ENCODE data around the gene CCDC57.
"Not testable (repeated sequence)": the region's sequence is repeated elsewhere in the genome, so short reads cannot be mapped to it uniquely, and the experiment has no call there.

CCDC57 gene

GRCh38 chr17:82152556-82153294 is 59.9 kb downstream of the CCDC57 start:
- DNase-seq (ENCODE audit: low read depth) = no peak

GRCh38 chr17:82152114-82152513 is 60.5 kb downstream of the CCDC57 start:
- no peak for DNase-seq (ENCODE audit: low read depth)

- DNase-seq (ENCODE audit: low read depth) = no peak
These were observed 61.3 kb downstream of the CCDC57 start for GRCh38 chr17:82151106-82151957.

GRCh38 chr17:82149401-82150099 is 63.1 kb downstream of the CCDC57 start:
- DNase-seq (ENCODE audit: low read depth) = no peak

- no peak for DNase-seq (ENCODE audit: low read depth)
These were observed 63.6 kb downstream of the CCDC57 start for GRCh38 chr17:82148997-82149396.

GRCh38 chr17:82148011-82148410 is 64.6 kb downstream of the CCDC57 start:
- DNase-seq (ENCODE audit: low read depth) = no peak

- DNase-seq (ENCODE audit: low read depth) = no peak
These were observed 65.7 kb downstream of the CCDC57 start for GRCh38 chr17:82146663-82147654.

- no peak for DNase-seq (ENCODE audit: low read depth)
These were observed 67.0 kb downstream of the CCDC57 start for GRCh38 chr17:82145550-82146155.

- no peak for DNase-seq (ENCODE audit: low read depth)
These were observed 69.3 kb downstream of the CCDC57 start for GRCh38 chr17:82143333-82143732.

GRCh38 chr17:82139961-82140360 is 72.7 kb downstream of the CCDC57 start:
- not testable (repeated sequence) for DNase-seq (ENCODE audit: low read depth)

- no peak for DNase-seq (ENCODE audit: low read depth)
These were observed 74.1 kb downstream of the CCDC57 start for GRCh38 chr17:82138511-82138992.

GRCh38 chr17:82134101-82134500 is 78.5 kb downstream of the CCDC57 start:
- DNase-seq (ENCODE audit: low read depth) = no peak

GRCh38 chr17:82133166-82133953 is 79.3 kb downstream of the CCDC57 start:
- DNase-seq (ENCODE audit: low read depth) = not testable (repeated sequence)

GRCh38 chr17:82129095-82129494 is 83.5 kb downstream of the CCDC57 start:
- no peak for DNase-seq (ENCODE audit: low read depth)

GRCh38 chr17:82128287-82128686 is 84.4 kb downstream of the CCDC57 start:
- DNase-seq (ENCODE audit: low read depth) = no peak

GRCh38 chr17:82127704-82128103 is 84.9 kb downstream of the CCDC57 start:
- DNase-seq (ENCODE audit: low read depth) = no peak

GRCh38 chr17:82127315-82127595 is 85.4 kb downstream of the CCDC57 start:
- DNase-seq (ENCODE audit: low read depth) = no peak

GRCh38 chr17:82126556-82127314 is 85.9 kb downstream of the CCDC57 start:
- peak; percentile 64 for DNase-seq (ENCODE audit: low read depth)

- no peak for DNase-seq (ENCODE audit: low read depth)
These were observed 88.5 kb downstream of the CCDC57 start for GRCh38 chr17:82124101-82124500.
